ENCODE measurements around the gene KEAP1. TPM values are rescaled to one million over a fixed set of nuclear protein-coding genes. Genes with fewer than 3 reads are reported as not detected.
A peak's percentile ranks its signal among the peaks of the same experiment; 100 is the strongest.

The KEAP1 gene
- polyA plus RNA-seq, 1 donor from 2014 or later = 32.9 TPM

GRCh38 chr19:10517361-10517759 is 14.2 kb upstream of the KEAP1 start, which contains the start of gene S1PR5:
S1PR5 (minus strand) TSS chr19:10517447; CDS start chr19:10515011, 2,436 bp downstream.
- peaks cover 50% of the 10 kb centered on the region for H3K27me3 Mint-ChIP-seq
- peaks cover 0 to 2% (median 0%) of the 10 kb centered on the region in 3 donors for H3K9me3 Mint-ChIP-seq
- peaks cover 14 to 20% (median 19%) of the 10 kb centered on the region in 3 donors for H3K4me1 Mint-ChIP-seq
- H3K4me3 Mint-ChIP-seq = peak within 1 kb of the TSS; percentile 64 to 90 (median 76)
- peak within 1 kb of the TSS; percentile 79 to 92 (median 89) for H3K27ac Mint-ChIP-seq
- no peaks in the 10 kb centered on the region for H3K36me3 Mint-ChIP-seq

- H3K36me3 Mint-ChIP-seq = no peaks in the 10 kb centered on the region
- H3K27ac Mint-ChIP-seq = peak overlapping the region in 2 of 3 donors; percentile 11 to 92
- peaks cover 0 to 2% (median 0%) of the 10 kb centered on the region in 3 donors for H3K9me3 Mint-ChIP-seq
- peaks cover 14 to 20% (median 19%) of the 10 kb centered on the region in 3 donors for H3K4me1 Mint-ChIP-seq
- H3K4me3 Mint-ChIP-seq = peak overlapping the region in 3 of 4 donors; percentile 16 to 90 (median 64)
- peaks cover 49% of the 10 kb centered on the region for H3K27me3 Mint-ChIP-seq
Measured at GRCh38 chr19:10516671-10517286, 13.6 kb upstream of the KEAP1 start.

- H3K4me1 Mint-ChIP-seq = peaks cover 14 to 20% (median 19%) of the 10 kb centered on the region in 3 donors
- peaks cover 49% of the 10 kb centered on the region for H3K27me3 Mint-ChIP-seq
- no peaks in the 10 kb centered on the region for H3K36me3 Mint-ChIP-seq
- H3K27ac Mint-ChIP-seq = peak overlapping the region in 2 of 3 donors; percentile 0 to 11
- peak overlapping the region in 2 of 4 donors; percentile 14 to 29 for H3K4me3 Mint-ChIP-seq
- H3K9me3 Mint-ChIP-seq = peaks cover 0 to 2% (median 0%) of the 10 kb centered on the region in 3 donors
Measured at GRCh38 chr19:10516064-10516385, 12.9 kb upstream of the KEAP1 start.

- H3K4me3 Mint-ChIP-seq = peak overlapping the region in 2 of 4 donors; percentile 63 to 82
- peaks cover 52% of the 10 kb centered on the region for H3K27me3 Mint-ChIP-seq
- H3K36me3 Mint-ChIP-seq = no peaks in the 10 kb centered on the region
- H3K27ac Mint-ChIP-seq = peak overlapping the region in 2 of 3 donors; percentile 59 to 69
- H3K4me1 Mint-ChIP-seq = peaks cover 14 to 19% (median 18%) of the 10 kb centered on the region in 3 donors
- peaks cover 0 to 2% (median 0%) of the 10 kb centered on the region in 3 donors for H3K9me3 Mint-ChIP-seq
Measured at GRCh38 chr19:10514211-10515145, 11.3 kb upstream of the KEAP1 start.

GRCh38 chr19:10513223-10513622 is 10.1 kb upstream of the KEAP1 start:
- H3K4me3 Mint-ChIP-seq = peak overlapping the region in 3 of 4 donors; percentile 19 to 23 (median 22)
- peaks cover 0 to 2% (median 0%) of the 10 kb centered on the region in 3 donors for H3K9me3 Mint-ChIP-seq
- H3K36me3 Mint-ChIP-seq = no peaks in the 10 kb centered on the region
- H3K4me1 Mint-ChIP-seq = peaks cover 8 to 11% (median 10%) of the 10 kb centered on the region in 3 donors
- H3K27me3 Mint-ChIP-seq = peaks cover 43% of the 10 kb centered on the region
- H3K27ac Mint-ChIP-seq = peak overlapping the region in 2 of 3 donors; percentile 6 to 17

- peak overlapping the region in 1 of 3 donors; percentile 39 for H3K27ac Mint-ChIP-seq
- peaks cover 26% of the 10 kb centered on the region for H3K27me3 Mint-ChIP-seq
- H3K36me3 Mint-ChIP-seq = no peaks in the 10 kb centered on the region
- H3K4me3 Mint-ChIP-seq = peak overlapping the region in 1 of 4 donors; percentile 76
- peaks cover 0 to 2% (median 0%) of the 10 kb centered on the region in 3 donors for H3K9me3 Mint-ChIP-seq
- H3K4me1 Mint-ChIP-seq = peaks cover 5 to 7% (median 5%) of the 10 kb centered on the region in 3 donors
Measured at GRCh38 chr19:10510301-10510802, 7.2 kb upstream of the KEAP1 start.

- H3K4me1 Mint-ChIP-seq = peaks cover 4 to 7% (median 5%) of the 10 kb centered on the region in 3 donors
- peak overlapping the region in 1 of 4 donors; percentile 26 for H3K4me3 Mint-ChIP-seq
- peaks cover 15% of the 10 kb centered on the region for H3K27me3 Mint-ChIP-seq
- H3K36me3 Mint-ChIP-seq = no peaks in the 10 kb centered on the region
- H3K9me3 Mint-ChIP-seq = peaks cover 0 to 2% (median 0%) of the 10 kb centered on the region in 3 donors
- no peak overlapping the region for H3K27ac Mint-ChIP-seq
Measured at GRCh38 chr19:10508707-10509106, 5.6 kb upstream of the KEAP1 start.

- H3K27me3 Mint-ChIP-seq = peaks cover 9% of the 10 kb centered on the region
Measured at GRCh38 chr19:10508036-10508435, 4.9 kb upstream of the KEAP1 start.

GRCh38 chr19:10505583-10506229 is 2.5 kb upstream of the KEAP1 start:
- Mint-ChIP-seq H3K36me3 (no peaks in the 10 kb centered on the region), H3K27me3 (peaks cover 4% of the 10 kb centered on the region), H3K9me3 (no peaks in the 10 kb centered on the region), H3K4me3 (peak overlapping the region; percentile 55 to 78 (median 66)), H3K27ac (peak overlapping the region; percentile 27 to 46 (median 43)), H3K4me1 (peaks cover 3 to 12% (median 10%) of the 10 kb centered on the region in 3 donors)

More at GRCh38 chr19:10508036-10508435, 4.9 kb upstream of the KEAP1 start:
- Mint-ChIP-seq H3K36me3 (no peaks in the 10 kb centered on the region), H3K4me1 (peaks cover 0 to 7% (median 5%) of the 10 kb centered on the region in 3 donors), H3K4me3 (peak overlapping the region in 1 of 4 donors; percentile 26), H3K9me3 (no peaks in the 10 kb centered on the region), H3K27ac (no peak overlapping the region)

GRCh38 chr19:10502524-10503001 is 593 bp downstream of the KEAP1 start:
- Mint-ChIP-seq H3K9me3 (no peaks in the 10 kb centered on the region), H3K27ac (peak overlapping the region in 2 of 3 donors; percentile 70 to 89), H3K4me1 (peaks cover 13 to 19% (median 18%) of the 10 kb centered on the region in 3 donors)

GRCh38 chr19:10501971-10502523 is 1.1 kb downstream of the KEAP1 start:
- no peaks in the 10 kb centered on the region for H3K27me3 Mint-ChIP-seq
- peaks cover 2% of the 10 kb centered on the region for H3K36me3 Mint-ChIP-seq
- H3K4me3 Mint-ChIP-seq = peak overlapping the region; percentile 85 to 92 (median 90)
- no peaks in the 10 kb centered on the region for H3K9me3 Mint-ChIP-seq
- H3K27ac Mint-ChIP-seq = peak overlapping the region; percentile 31 to 89 (median 70)
- H3K4me1 Mint-ChIP-seq = peaks cover 13 to 22% (median 18%) of the 10 kb centered on the region in 3 donors

More at GRCh38 chr19:10502524-10503001, 593 bp downstream of the KEAP1 start:
- Mint-ChIP-seq H3K27me3 (no peaks in the 10 kb centered on the region), H3K36me3 (no peaks in the 10 kb centered on the region), H3K4me3 (peak overlapping the region; percentile 85 to 92 (median 90))

- peaks cover 13 to 19% (median 14%) of the 10 kb centered on the region in 3 donors for H3K4me1 Mint-ChIP-seq
- H3K27me3 Mint-ChIP-seq = no peaks in the 10 kb centered on the region
- no peaks in the 10 kb centered on the region for H3K9me3 Mint-ChIP-seq
- peak overlapping the region in 2 of 4 donors; percentile 25 to 84 for H3K4me3 Mint-ChIP-seq
- no peak overlapping the region for H3K27ac Mint-ChIP-seq
- H3K36me3 Mint-ChIP-seq = peaks cover 2% of the 10 kb centered on the region
Measured at GRCh38 chr19:10500247-10500592, 2.9 kb downstream of the KEAP1 start.

- Mint-ChIP-seq H3K4me1 (peaks cover 13 to 19% (median 14%) of the 10 kb centered on the region in 3 donors), H3K36me3 (peaks cover 2% of the 10 kb centered on the region), H3K9me3 (no peaks in the 10 kb centered on the region), H3K4me3 (peak overlapping the region in 2 of 4 donors; percentile 43 to 84), H3K27ac (no peak overlapping the region), H3K27me3 (no peaks in the 10 kb centered on the region)
Measured at GRCh38 chr19:10499550-10500246, 3.5 kb downstream of the KEAP1 start.

Data from IgD-negative memory B cell (primary cell).